SK-N-SH (cell line): ENCODE measurements around the gene SUPT5H. TPM values are rescaled to one million over a fixed set of nuclear protein-coding genes. Genes with fewer than 3 reads are reported as not detected.

ENCODE experiments used
- CHD2 ChIP-seq: fragments of 150-350 bp; IDR thresholded peaks from 2 replicates; pipeline ENCODE4 v1.6.1; 2018; ENCODE audit warnings: low read length; ENCODE audit not compliant: partially characterized antibody
- CTCF ChIP-seq: fragments of 200-600 bp; sonication (generic); IDR thresholded peaks from 2 replicates; pipeline ENCODE4 v1.6.1; 2017; ENCODE audit warnings: antibody characterized with exemption, mild to moderate bottlenecking, moderate library complexity
- ELF1 ChIP-seq: IDR thresholded peaks from 2 replicates; pipeline ENCODE4 v1.4.0; 2012
- EP300 ChIP-seq, 2 experiments: IDR thresholded peaks; 2 replicates each; pipeline versions ENCODE4 v1.4.0 to v1.6.1; 2012; ENCODE audit warnings: borderline replicate concordance in 1 of 2, low read depth in 1 of 2, low read length in 1 of 2
- EZH2phosphoT487 ChIP-seq: fragments of 200-600 bp; sonication (generic); IDR thresholded peaks from 2 replicates; pipeline ENCODE4 v1.6.1; 2017; ENCODE audit warnings: low read depth, mixed run types, mild to moderate bottlenecking, antibody characterized with exemption, moderate library complexity, borderline replicate concordance
- FOSL2 ChIP-seq: IDR thresholded peaks from 2 replicates; pipeline ENCODE4 v1.4.0; 2012; ENCODE audit warnings: low read depth, mild to moderate bottlenecking, moderate library complexity, borderline replicate concordance
- FOXJ3 ChIP-seq: sonication (generic); formaldehyde crosslinking; IDR thresholded peaks from 2 replicates; pipeline ENCODE4 v1.5.1; 2020; ENCODE audit warnings: mild to moderate bottlenecking, missing genetic modification reagents
- GABPA ChIP-seq: IDR thresholded peaks from 2 replicates; pipeline ENCODE4 v1.4.0; 2012; ENCODE audit warnings: low read depth, mild to moderate bottlenecking
- IRF3 ChIP-seq: fragments of 150-350 bp; IDR thresholded peaks from 2 replicates; pipeline ENCODE4 v1.6.1; 2016; ENCODE audit warnings: mild to moderate bottlenecking, low read depth, low read length
- MAX ChIP-seq: IDR thresholded peaks from 2 replicates; pipeline ENCODE4 v1.4.0; 2012; ENCODE audit warnings: low read depth
- MEF2A ChIP-seq: IDR thresholded peaks from 2 replicates; pipeline ENCODE4 v1.4.0; 2012; ENCODE audit warnings: low read depth, borderline replicate concordance
- MXI1 ChIP-seq: IDR thresholded peaks from 2 replicates; pipeline ENCODE4 v1.6.1; 2012; ENCODE audit warnings: mild to moderate bottlenecking, low read depth, low read length, improper control_type of control experiment
- NRF1 ChIP-seq: IDR thresholded peaks from 2 replicates; pipeline ENCODE4 v1.6.1; 2012; ENCODE audit warnings: low read depth, mild to moderate bottlenecking, low read length
- POLR2AphosphoS5 ChIP-seq: IDR thresholded peaks from 2 replicates; pipeline ENCODE4 v1.6.1; 2012; ENCODE audit warnings: low read depth, low read length
- RCOR1 ChIP-seq: fragments of 150-350 bp; IDR thresholded peaks from 2 replicates; pipeline ENCODE4 v1.6.1; 2017; ENCODE audit warnings: antibody characterized with exemption, low read length
- REST ChIP-seq: IDR thresholded peaks from 2 replicates; pipeline ENCODE4 v1.6.1; 2012; ENCODE audit warnings: mild to moderate bottlenecking, low read depth, low read length, moderate library complexity
- RXRA ChIP-seq: IDR thresholded peaks from 2 replicates; pipeline ENCODE4 v1.4.0; 2012; ENCODE audit warnings: low read depth, mild to moderate bottlenecking, borderline replicate concordance
- SIN3A ChIP-seq: IDR thresholded peaks from 2 replicates; pipeline ENCODE4 v1.6.1; 2012; ENCODE audit warnings: low read depth, mild to moderate bottlenecking, low read length, moderate library complexity, borderline replicate concordance
- SMC3 ChIP-seq: IDR thresholded peaks from 2 replicates; pipeline ENCODE4 v1.6.1; 2012; ENCODE audit warnings: low read depth, low read length, improper control_type of control experiment
- TAF1 ChIP-seq: IDR thresholded peaks from 2 replicates; pipeline ENCODE4 v1.6.1; 2012; ENCODE audit warnings: low read depth, mild to moderate bottlenecking, low read length, moderate library complexity, borderline replicate concordance
- TEAD4 ChIP-seq: IDR thresholded peaks from 2 replicates; pipeline ENCODE4 v1.4.0; 2012; ENCODE audit warnings: mild to moderate bottlenecking, borderline replicate concordance; ENCODE audit not compliant: insufficient read depth
- USF2 ChIP-seq: fragments of 150-350 bp; IDR thresholded peaks from 2 replicates; pipeline ENCODE4 v1.6.1; 2017; ENCODE audit warnings: antibody characterized with exemption, low read length, low read depth, borderline replicate concordance
- YY1 ChIP-seq: IDR thresholded peaks from 2 replicates; pipeline ENCODE4 v1.4.0; 2012; ENCODE audit warnings: low read depth, mild to moderate bottlenecking
- polyA plus RNA-seq, 3 experiments: library from polyadenylated mRNA; depleted of rRNA; stranded (reverse); fragments of >200 nt; gene quantifications; 2 replicates each; pipeline ENCODE4 v1.2.3, GENCODE V29; 2012

The SUPT5H gene
- polyA plus RNA-seq, 1 of the 3 experiments (the other 2 are of a cell fraction): 137 TPM

- no peak for TF ChIP-seq RXRA
- TF ChIP-seq CTCF: no peak
- TF ChIP-seq YY1: no peak
- TF ChIP-seq CHD2: peak; percentile 50
- no peak; the same call in none of the 2 replicates for TF ChIP-seq GABPA
- TF ChIP-seq USF2: no peak
- TF ChIP-seq REST: no peak
- 0 out of 2 replicates have a peak, but pooled peaks have one; percentile 13 for TF ChIP-seq FOSL2
- 0 out of 2 replicates have a peak, but pooled peaks have one; percentile 25 for TF ChIP-seq RCOR1
- peak; percentile 58 for TF ChIP-seq NRF1
- TF ChIP-seq POLR2AphosphoS5: no peak
- no peak for TF ChIP-seq FOXJ3 (CRISPR knock-in tag)
- TF ChIP-seq MEF2A: peak; percentile 83; the same call in 1 of the 2 replicates
- TF ChIP-seq MXI1: peak; percentile 95
- TF ChIP-seq EZH2phosphoT487: no peak
- no peak for TF ChIP-seq SMC3
- TF ChIP-seq MAX: peak; percentile 89; the same call in 1 of the 2 replicates
- no peak for TF ChIP-seq TEAD4
- no peak for TF ChIP-seq IRF3
- TF ChIP-seq ELF1: no peak; the same call in 1 of the 2 replicates
- TF ChIP-seq EP300 (IDR thresholded peaks at IDR 0.05; ENCODE audit: borderline replicate concordance in 1 of 2, low read depth in 1 of 2, low read length in 1 of 2): no peak
- no peak; the same call in 1 of the 2 replicates for TF ChIP-seq TAF1
- peak; percentile 50; the same call in 1 of the 2 replicates for TF ChIP-seq SIN3A
Measured at GRCh38 chr19:39402346-39403300, 42.8 kb upstream of the SUPT5H start (continued).
